ENCODE measurements around the gene GALNT1. TPM values are rescaled to one million over a fixed set of nuclear protein-coding genes. Genes with fewer than 3 reads are reported as not detected.

GALNT1 gene
- total RNA-seq, 1 experiment from 2014 or later, result 77.9 TPM

DNA sequence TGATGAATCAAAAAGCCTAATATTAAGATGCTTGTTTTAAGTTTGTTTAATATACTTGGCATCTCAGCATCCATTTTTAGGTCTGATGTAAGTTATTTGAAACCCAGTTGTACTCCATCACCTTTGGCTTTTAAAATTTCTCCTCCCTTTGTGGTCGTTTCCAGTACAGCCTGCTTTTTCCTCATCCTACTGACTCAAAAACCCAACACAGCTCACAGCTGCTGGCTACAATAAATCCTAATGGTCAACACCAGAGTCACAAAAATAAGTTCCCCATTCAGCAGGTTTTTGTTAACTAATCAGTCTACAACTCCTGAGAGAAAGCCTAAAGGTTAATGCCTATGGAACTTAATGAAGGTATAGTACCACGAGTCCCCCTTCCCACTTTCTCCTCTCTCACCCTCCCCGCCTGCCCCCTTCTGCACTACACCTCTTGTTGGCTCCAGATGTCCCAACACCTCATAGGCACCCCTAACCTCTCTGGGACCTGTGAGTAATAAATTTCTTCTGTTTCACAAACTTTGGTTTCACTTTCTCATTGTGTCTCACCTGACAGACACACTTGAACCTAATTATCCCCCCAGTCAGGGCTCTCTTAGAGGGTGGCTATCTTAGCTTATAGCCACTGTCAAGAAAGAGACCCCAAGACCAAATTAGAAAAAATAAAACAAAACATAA, 148.6 kb downstream of the GALNT1 start:
- Mint-ChIP-seq H3K4me3 (no peak overlapping the region), H3K27me3 (ENCODE audit: low read depth) (no peaks in the 10 kb centered on the region), H3K4me1 (peaks cover 4 to 16% of the 10 kb centered on the region in 2 experiments; a peak in 3 of 4 replicates), H3K36me3 (ENCODE audit: insufficient read depth in 1 of 3, low read depth in 3 of 3) (peaks cover 0 to 6% (median 0%) of the 10 kb centered on the region in 3 experiments; a peak in 2 of 7 replicates), H3K9me3 (peaks cover 0 to 6% of the 10 kb centered on the region in 2 experiments; a peak in 3 of 5 replicates), H3K27ac (no peak overlapping the region)
- TF ChIP-seq, protein P1, sequence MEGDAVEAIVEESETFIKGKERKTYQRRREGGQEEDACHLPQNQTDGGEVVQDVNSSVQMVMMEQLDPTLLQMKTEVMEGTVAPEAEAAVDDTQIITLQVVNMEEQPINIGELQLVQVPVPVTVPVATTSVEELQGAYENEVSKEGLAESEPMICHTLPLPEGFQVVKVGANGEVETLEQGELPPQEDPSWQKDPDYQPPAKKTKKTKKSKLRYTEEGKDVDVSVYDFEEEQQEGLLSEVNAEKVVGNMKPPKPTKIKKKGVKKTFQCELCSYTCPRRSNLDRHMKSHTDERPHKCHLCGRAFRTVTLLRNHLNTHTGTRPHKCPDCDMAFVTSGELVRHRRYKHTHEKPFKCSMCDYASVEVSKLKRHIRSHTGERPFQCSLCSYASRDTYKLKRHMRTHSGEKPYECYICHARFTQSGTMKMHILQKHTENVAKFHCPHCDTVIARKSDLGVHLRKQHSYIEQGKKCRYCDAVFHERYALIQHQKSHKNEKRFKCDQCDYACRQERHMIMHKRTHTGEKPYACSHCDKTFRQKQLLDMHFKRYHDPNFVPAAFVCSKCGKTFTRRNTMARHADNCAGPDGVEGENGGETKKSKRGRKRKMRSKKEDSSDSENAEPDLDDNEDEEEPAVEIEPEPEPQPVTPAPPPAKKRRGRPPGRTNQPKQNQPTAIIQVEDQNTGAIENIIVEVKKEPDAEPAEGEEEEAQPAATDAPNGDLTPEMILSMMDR (conservative IDR thresholded peaks at IDR 0.05), result no peak
- Histone ChIP-seq H2BK120ac (ENCODE audit: low read depth, low read length, poor library complexity, severe bottlenecking) (no peak overlapping the region), H2BK15ac (ENCODE audit: low read depth, low read length) (no peak overlapping the region), H3K79me2 (ENCODE audit: insufficient read depth, low read length) (no peaks in the 10 kb centered on the region), H2AFZ (ENCODE audit: low read length) (no peak overlapping the region), H4K91ac (ENCODE audit: insufficient read length, low read depth, low read length) (no peak overlapping the region), H4K5ac (ENCODE audit: insufficient read length, low read depth, low read length) (no peak overlapping the region), H3K9me3 (ENCODE audit: control insufficient read depth, low read depth, low read length) (no peaks in the 10 kb centered on the region), H3K56ac (ENCODE audit: insufficient read length, low read depth, low read length) (no peak overlapping the region), H4K8ac (replicated peaks; ENCODE audit: insufficient read length, low read depth, low read length) (no peak overlapping the region), H3K9ac (ENCODE audit: extremely low read depth, insufficient read length, low read length) (no peak overlapping the region), H2AK5ac (ENCODE audit: insufficient read length, low read length) (no peak overlapping the region), H3K23me2 (ENCODE audit: insufficient read length, low read depth, low read length, poor library complexity, severe bottlenecking) (no peaks in the 10 kb centered on the region), H2BK12ac (ENCODE audit: insufficient read length, low read depth, low read length) (no peak overlapping the region), H4K20me1 (ENCODE audit: control insufficient read depth, insufficient read depth, insufficient read length) (no peaks in the 10 kb centered on the region), H3T11ph (ENCODE audit: low read length) (no peak overlapping the region), H3K4me2 (ENCODE audit: insufficient read depth, insufficient read length, low read length) (no peak overlapping the region), H3K79me1 (ENCODE audit: insufficient read depth, low read depth, low read length, poor library complexity, severe bottlenecking) (no peaks in the 10 kb centered on the region), H3K4me1 (ENCODE audit: insufficient read depth, low read length) (no peaks in the 10 kb centered on the region), H3K27ac (ENCODE audit: insufficient read length, low read depth, low read length) (no peak overlapping the region), H3K14ac (ENCODE audit: insufficient read depth, low read length) (no peak overlapping the region), H2BK5ac (ENCODE audit: insufficient read length, low read length) (no peak overlapping the region), H3K4ac (ENCODE audit: low read depth, low read length) (no peak overlapping the region), H3K27me3 (ENCODE audit: insufficient read depth, low read length) (no peaks in the 10 kb centered on the region), H2BK20ac (ENCODE audit: low read depth, low read length, poor library complexity, severe bottlenecking) (no peak overlapping the region), H3K23ac (ENCODE audit: insufficient read length, low read depth, low read length) (no peak overlapping the region), H3K18ac (ENCODE audit: insufficient read length, low read depth, low read length) (no peak overlapping the region)
- WGBS (ENCODE audit: extremely low coverage, insufficient read length, low lambda C conversion rate), result no CpG with 5 or more reads among the region's 3 CpGs
- no peak for DNase-seq
